HepG2 (cell line): Measurements from ENCODE around the gene ARL5C. TPM values are rescaled to one million over a fixed set of nuclear protein-coding genes. Genes with fewer than 3 reads are reported as not detected.

Experiments
- DR1 ChIP-seq: sonication (generic); formaldehyde crosslinking; IDR thresholded peaks from 2 replicates; pipeline ENCODE4 v1.8.0; 2021; ENCODE audit warnings: mild to moderate bottlenecking, missing genetic modification reagents, inconsistent platforms
- HDAC6 ChIP-seq: fragments of 200-600 bp; sonication (generic); IDR thresholded peaks from 2 replicates; pipeline ENCODE4 v1.7.0; 2017; ENCODE audit warnings: mild to moderate bottlenecking, antibody characterized with exemption, low read length, low read depth
- ISL2 ChIP-seq: sonication (generic); formaldehyde crosslinking; IDR thresholded peaks from 2 replicates; pipeline ENCODE4 v1.5.0; 2020; ENCODE audit warnings: missing genetic modification reagents
- NFIC ChIP-seq: IDR thresholded peaks from 2 replicates; pipeline ENCODE4 v1.6.1; 2012; ENCODE audit warnings: mild to moderate bottlenecking, low read length, inconsistent platforms
- NR1H2 ChIP-seq: sonication (generic); formaldehyde crosslinking; IDR thresholded peaks from 2 replicates; pipeline ENCODE4 v1.8.1; 2022; ENCODE audit warnings: low read depth, missing genetic modification reagents, borderline replicate concordance
- RXRB ChIP-seq: IDR thresholded peaks from 2 replicates; pipeline ENCODE4 v1.6.1; 2016; ENCODE audit warnings: borderline replicate concordance, missing genetic modification reagents, missing compliant biosample characterization
- SALL2 ChIP-seq: sonication (generic); formaldehyde crosslinking; IDR thresholded peaks from 2 replicates; pipeline ENCODE4 v1.8.1; 2023; ENCODE audit warnings: mild to moderate bottlenecking, missing genetic modification reagents, inconsistent platforms
- SETDB1 ChIP-seq: sonication (generic); formaldehyde crosslinking; IDR thresholded peaks from 2 replicates; pipeline ENCODE4 v1.5.1; 2020; ENCODE audit warnings: missing genetic modification reagents, mild to moderate bottlenecking, borderline replicate concordance
- ZBTB7A ChIP-seq: sonication (generic); formaldehyde crosslinking; IDR thresholded peaks from 2 replicates; pipeline ENCODE4 v1.8.0; 2022; ENCODE audit warnings: mild to moderate bottlenecking, missing genetic modification reagents
- ZNF143 ChIP-seq: sonication (generic); formaldehyde crosslinking; IDR thresholded peaks from 2 replicates; pipeline ENCODE4 v1.4.0; 2020; ENCODE audit warnings: missing genetic modification reagents
- ZNF225 ChIP-seq: sonication (generic); formaldehyde crosslinking; IDR thresholded peaks from 2 replicates; pipeline ENCODE4 v1.4.0; 2020; ENCODE audit warnings: mild to moderate bottlenecking, missing genetic modification reagents
- ZNF232 ChIP-seq: sonication (generic); formaldehyde crosslinking; IDR thresholded peaks from 2 replicates; pipeline ENCODE4 v1.4.0; 2020; ENCODE audit warnings: missing genetic modification reagents, borderline replicate concordance
- ZNF274 ChIP-seq: sonication (generic); formaldehyde crosslinking; IDR thresholded peaks from 2 replicates; pipeline ENCODE4 v1.5.1; 2020; ENCODE audit warnings: mild to moderate bottlenecking, missing genetic modification reagents
- ZNF335 ChIP-seq: sonication (generic); formaldehyde crosslinking; IDR thresholded peaks from 2 replicates; pipeline ENCODE4 v1.4.0; 2020; ENCODE audit warnings: missing genetic modification reagents
- ZNF567 ChIP-seq: sonication (generic); formaldehyde crosslinking; IDR thresholded peaks from 2 replicates; pipeline ENCODE4 v1.8.1; 2023; ENCODE audit warnings: mild to moderate bottlenecking, missing genetic modification reagents, borderline replicate concordance
- ZNF607 ChIP-seq: sonication (generic); formaldehyde crosslinking; IDR thresholded peaks from 2 replicates; pipeline ENCODE4 v1.5.1; 2020; ENCODE audit warnings: missing genetic modification reagents, mild to moderate bottlenecking, borderline replicate concordance
- ZNF709 ChIP-seq: sonication (generic); formaldehyde crosslinking; IDR thresholded peaks from 2 replicates; pipeline ENCODE4 v1.5.0; 2020; ENCODE audit warnings: mild to moderate bottlenecking, missing genetic modification reagents
- polyA plus RNA-seq, 8 experiments: library from polyadenylated mRNA; depleted of rRNA in 3 of 8; stranded (reverse) in 7 of 8; unstranded in 1 of 8; fragments of >200 nt; fragmentation: Illumina TruSeq in 4 of 8; extraction: Trizol in 4 of 8; gene quantifications; 2 replicates each; pipeline versions ENCODE4 v1.2.1 to v1.2.3, GENCODE V29; 2011 to 2016; ENCODE audit warnings: low read depth in 4 of 8, missing spikeins in 1 of 8, mixed read lengths in 1 of 8; ENCODE audit not compliant: insufficient read depth in 1 of 8
- total RNA-seq, 5 experiments: library from RNA; depleted of rRNA; stranded (reverse); fragments of >200 nt; fragmentation: Illumina TruSeq; extraction: Trizol; gene quantifications; 2 replicates each; pipeline ENCODE4 v1.2.3, GENCODE V29; 2016; ENCODE audit warnings: low read depth in 1 of 5
- TF ChIP-seq, protein P1 (sequence below): sonication (generic); formaldehyde crosslinking; IDR thresholded peaks from 2 replicates; pipeline ENCODE4 v1.4.0; 2020; ENCODE audit warnings: missing genetic modification reagents
- TF ChIP-seq, protein P2 (sequence below): sonication (generic); formaldehyde crosslinking; IDR thresholded peaks from 2 replicates; pipeline ENCODE4 v1.8.1; 2023; ENCODE audit warnings: mild to moderate bottlenecking, missing genetic modification reagents
- TF ChIP-seq, protein P3 (sequence below): sonication (generic); formaldehyde crosslinking; IDR thresholded peaks from 2 replicates; pipeline ENCODE4 v1.9.0; 2021; ENCODE audit warnings: missing genetic modification reagents, mild to moderate bottlenecking, borderline replicate concordance
- TF ChIP-seq, protein P4 (sequence below): sonication (generic); formaldehyde crosslinking; IDR thresholded peaks from 2 replicates; pipeline ENCODE4 v1.9.0; 2022; ENCODE audit warnings: missing genetic modification reagents, mild to moderate bottlenecking, borderline replicate concordance
- TF ChIP-seq, protein P5 (sequence below): IDR thresholded peaks from 2 replicates; pipeline ENCODE4 v1.6.1; 2012; ENCODE audit warnings: low read depth, low read length, improper control_type of control experiment
- TF ChIP-seq, protein P6 (sequence below): IDR thresholded peaks from 2 replicates; pipeline ENCODE4 v1.6.1; 2016; ENCODE audit warnings: missing compliant biosample characterization, missing genetic modification reagents, borderline replicate concordance

ARL5C gene
- total and polyA plus RNA-seq, 2 of the 13 experiments (the other 11 are each of a cell fraction or from before 2014, with no cell fraction given) = not detected

DNA sequence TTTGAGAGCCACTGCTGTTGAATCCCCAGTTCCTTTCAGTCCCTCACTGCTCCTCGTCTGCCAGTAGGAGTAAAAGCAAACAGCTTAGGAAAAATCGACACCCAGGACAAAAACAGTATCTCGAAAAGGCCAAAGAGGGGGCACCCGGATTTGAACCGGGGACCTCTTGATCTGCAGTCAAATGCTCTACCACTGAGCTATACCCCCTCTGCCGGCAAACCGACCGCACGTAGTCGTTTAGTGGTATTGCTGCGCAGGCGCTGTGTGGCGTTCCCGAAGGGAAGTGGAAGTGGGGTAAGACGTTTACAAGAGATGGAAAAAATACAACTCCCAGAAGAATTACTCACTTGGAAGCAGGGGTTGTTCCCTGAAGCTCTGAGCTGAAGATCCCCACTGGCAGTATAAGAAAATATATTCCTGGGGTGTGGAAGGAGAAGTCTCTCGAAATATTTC lies 12.3 kb downstream of the ARL5C start (continued):
- TF ChIP-seq, protein P1, sequence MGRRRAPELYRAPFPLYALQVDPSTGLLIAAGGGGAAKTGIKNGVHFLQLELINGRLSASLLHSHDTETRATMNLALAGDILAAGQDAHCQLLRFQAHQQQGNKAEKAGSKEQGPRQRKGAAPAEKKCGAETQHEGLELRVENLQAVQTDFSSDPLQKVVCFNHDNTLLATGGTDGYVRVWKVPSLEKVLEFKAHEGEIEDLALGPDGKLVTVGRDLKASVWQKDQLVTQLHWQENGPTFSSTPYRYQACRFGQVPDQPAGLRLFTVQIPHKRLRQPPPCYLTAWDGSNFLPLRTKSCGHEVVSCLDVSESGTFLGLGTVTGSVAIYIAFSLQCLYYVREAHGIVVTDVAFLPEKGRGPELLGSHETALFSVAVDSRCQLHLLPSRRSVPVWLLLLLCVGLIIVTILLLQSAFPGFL (CRISPR knock-in tag) = no peak
- TF ChIP-seq ZNF274 = no peak
- TF ChIP-seq, protein P2, sequence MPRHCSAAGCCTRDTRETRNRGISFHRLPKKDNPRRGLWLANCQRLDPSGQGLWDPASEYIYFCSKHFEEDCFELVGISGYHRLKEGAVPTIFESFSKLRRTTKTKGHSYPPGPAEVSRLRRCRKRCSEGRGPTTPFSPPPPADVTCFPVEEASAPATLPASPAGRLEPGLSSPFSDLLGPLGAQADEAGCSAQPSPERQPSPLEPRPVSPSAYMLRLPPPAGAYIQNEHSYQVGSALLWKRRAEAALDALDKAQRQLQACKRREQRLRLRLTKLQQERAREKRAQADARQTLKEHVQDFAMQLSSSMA (CRISPR knock-in tag) = no peak
- TF ChIP-seq ZNF143 (CRISPR knock-in tag) = no peak
- TF ChIP-seq NFIC = peak; percentile 64
- no peak for TF ChIP-seq DR1
- TF ChIP-seq, protein P3, sequence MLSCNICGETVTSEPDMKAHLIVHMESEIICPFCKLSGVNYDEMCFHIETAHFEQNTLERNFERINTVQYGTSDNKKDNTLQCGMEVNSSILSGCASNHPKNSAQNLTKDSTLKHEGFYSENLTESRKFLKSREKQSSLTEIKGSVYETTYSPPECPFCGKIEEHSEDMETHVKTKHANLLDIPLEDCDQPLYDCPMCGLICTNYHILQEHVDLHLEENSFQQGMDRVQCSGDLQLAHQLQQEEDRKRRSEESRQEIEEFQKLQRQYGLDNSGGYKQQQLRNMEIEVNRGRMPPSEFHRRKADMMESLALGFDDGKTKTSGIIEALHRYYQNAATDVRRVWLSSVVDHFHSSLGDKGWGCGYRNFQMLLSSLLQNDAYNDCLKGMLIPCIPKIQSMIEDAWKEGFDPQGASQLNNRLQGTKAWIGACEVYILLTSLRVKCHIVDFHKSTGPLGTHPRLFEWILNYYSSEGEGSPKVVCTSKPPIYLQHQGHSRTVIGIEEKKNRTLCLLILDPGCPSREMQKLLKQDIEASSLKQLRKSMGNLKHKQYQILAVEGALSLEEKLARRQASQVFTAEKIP = no peak
- TF ChIP-seq RXRB = peak; percentile 68
- peak; percentile 65; the same call in 1 of the 2 replicates for TF ChIP-seq ZNF232 (CRISPR knock-in tag)
- no peak for TF ChIP-seq ZNF335 (CRISPR knock-in tag)
- TF ChIP-seq SETDB1 (CRISPR knock-in tag) = no peak
- TF ChIP-seq, protein P4, sequence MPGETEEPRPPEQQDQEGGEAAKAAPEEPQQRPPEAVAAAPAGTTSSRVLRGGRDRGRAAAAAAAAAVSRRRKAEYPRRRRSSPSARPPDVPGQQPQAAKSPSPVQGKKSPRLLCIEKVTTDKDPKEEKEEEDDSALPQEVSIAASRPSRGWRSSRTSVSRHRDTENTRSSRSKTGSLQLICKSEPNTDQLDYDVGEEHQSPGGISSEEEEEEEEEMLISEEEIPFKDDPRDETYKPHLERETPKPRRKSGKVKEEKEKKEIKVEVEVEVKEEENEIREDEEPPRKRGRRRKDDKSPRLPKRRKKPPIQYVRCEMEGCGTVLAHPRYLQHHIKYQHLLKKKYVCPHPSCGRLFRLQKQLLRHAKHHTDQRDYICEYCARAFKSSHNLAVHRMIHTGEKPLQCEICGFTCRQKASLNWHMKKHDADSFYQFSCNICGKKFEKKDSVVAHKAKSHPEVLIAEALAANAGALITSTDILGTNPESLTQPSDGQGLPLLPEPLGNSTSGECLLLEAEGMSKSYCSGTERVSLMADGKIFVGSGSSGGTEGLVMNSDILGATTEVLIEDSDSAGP = no peak; the same call in 1 of the 2 replicates
- TF ChIP-seq ZBTB7A (CRISPR knock-in tag) = no peak
- no peak for TF ChIP-seq HDAC6
- TF ChIP-seq NR1H2 = no peak
- TF ChIP-seq, protein P5, sequence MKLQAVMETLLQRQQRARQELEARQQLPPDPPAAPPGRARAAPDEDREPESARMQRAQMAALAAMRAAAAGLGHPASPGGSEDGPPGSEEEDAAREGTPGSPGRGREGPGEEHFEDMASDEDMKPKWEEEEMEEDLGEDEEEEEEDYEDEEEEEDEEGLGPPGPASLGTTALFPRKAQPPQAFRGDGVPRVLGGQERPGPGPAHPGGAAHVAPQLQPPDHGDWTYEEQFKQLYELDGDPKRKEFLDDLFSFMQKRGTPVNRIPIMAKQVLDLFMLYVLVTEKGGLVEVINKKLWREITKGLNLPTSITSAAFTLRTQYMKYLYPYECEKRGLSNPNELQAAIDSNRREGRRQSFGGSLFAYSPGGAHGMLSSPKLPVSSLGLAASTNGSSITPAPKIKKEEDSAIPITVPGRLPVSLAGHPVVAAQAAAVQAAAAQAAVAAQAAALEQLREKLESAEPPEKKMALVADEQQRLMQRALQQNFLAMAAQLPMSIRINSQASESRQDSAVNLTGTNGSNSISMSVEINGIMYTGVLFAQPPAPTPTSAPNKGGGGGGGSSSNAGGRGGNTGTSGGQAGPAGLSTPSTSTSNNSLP = peak; percentile 62
- no peak for TF ChIP-seq SALL2 (CRISPR knock-in tag)
- peak; percentile 49; the same call in 1 of the 2 replicates for TF ChIP-seq ISL2 (CRISPR knock-in tag)
- TF ChIP-seq ZNF225 (CRISPR knock-in tag) = no peak; the same call in 1 of the 2 replicates
- TF ChIP-seq, protein P6, sequence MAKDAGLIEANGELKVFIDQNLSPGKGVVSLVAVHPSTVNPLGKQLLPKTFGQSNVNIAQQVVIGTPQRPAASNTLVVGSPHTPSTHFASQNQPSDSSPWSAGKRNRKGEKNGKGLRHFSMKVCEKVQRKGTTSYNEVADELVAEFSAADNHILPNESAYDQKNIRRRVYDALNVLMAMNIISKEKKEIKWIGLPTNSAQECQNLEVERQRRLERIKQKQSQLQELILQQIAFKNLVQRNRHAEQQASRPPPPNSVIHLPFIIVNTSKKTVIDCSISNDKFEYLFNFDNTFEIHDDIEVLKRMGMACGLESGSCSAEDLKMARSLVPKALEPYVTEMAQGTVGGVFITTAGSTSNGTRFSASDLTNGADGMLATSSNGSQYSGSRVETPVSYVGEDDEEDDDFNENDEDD (CRISPR knock-in tag) = no peak; the same call in 1 of the 2 replicates
- TF ChIP-seq ZNF607 (CRISPR knock-in tag) = no peak; the same call in 1 of the 2 replicates
- TF ChIP-seq ZNF567 = no peak
- TF ChIP-seq ZNF709 = no peak; the same call in 1 of the 2 replicates
